IPS-NIHi7 (cell line): ENCODE results near the gene WDR48.
A peak's percentile ranks its signal among the peaks of the same experiment; 100 is the strongest.

Source experiments
- DNase-seq: peaks from one replicate; pipeline ENCODE4 v3.0.0; 2012; ENCODE audit warnings: mixed read lengths; ENCODE audit errors: extremely low spot score

Gene WDR48

DNA sequence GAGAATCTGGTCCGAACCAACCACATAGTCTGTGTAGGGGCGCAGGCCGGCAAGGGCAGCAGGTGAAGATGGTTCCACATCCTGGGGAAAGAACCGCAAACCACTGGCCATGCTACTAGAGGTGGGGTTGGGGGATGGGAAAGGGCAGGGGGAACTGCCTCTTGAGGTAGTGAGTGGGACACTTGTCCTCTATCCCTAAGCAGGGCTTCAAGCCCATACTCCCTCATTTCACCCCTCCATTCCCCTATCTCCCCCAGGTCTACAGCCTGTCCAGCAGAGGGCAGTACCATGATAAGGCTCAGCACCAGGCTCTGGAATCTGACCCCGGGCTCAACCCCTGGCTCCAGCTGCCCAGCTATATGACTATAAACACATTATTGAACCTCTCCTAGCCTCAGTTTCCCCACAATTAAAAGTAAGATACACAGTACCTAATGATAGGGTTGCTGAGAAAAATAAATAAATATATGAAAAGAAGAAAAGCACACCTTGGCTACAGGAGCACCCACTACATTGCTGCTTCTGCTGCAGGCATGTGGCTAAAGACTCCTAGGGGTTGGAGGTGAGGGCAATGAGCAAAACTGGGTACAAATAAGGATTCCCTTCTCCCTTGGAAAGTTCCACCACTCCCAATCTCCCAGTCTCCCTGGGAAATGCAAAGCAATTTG, 49.3 kb downstream of the WDR48 start:
- DNase-seq, result peak; percentile 86

DNA sequence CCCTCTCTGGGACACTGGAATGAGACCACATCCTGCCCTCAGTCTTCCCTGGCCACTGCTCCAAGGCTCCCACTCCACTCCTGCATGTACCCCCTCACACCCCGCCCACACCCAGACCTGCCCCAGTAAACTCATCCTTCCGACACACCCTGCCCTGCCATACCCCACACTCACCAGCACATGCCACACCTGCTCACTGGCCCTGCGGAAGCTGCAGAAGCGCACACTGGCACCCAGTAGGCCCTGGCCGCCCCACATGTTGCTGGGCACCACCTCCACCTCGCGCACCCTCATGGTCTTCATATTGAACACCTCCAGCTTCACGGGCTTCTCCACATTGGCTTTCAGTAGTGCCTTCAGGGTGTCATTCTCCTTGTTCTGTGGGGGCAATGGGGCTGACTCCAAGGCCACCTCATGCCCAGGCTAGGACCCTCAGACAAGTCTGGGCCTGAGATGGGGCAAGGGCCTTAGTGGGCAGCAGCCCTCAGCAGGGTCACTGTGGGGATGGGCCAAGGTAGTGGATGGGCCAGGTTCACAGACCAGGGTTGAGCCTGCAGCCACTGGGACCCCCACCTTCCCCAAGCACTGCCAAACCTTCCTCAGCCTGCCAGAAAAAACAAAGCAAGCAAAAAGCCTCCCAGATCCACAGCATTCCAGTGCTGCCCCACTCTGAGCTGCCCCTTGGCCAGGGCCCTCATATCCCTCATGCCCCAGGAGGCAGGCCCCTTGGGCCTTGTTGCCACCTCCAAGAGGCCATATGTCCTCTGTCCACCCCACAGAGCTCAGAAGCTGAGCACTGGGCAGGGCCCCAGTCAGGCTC, 50.9 kb downstream of the WDR48 start:
- DNase-seq, result no peak

DNA sequence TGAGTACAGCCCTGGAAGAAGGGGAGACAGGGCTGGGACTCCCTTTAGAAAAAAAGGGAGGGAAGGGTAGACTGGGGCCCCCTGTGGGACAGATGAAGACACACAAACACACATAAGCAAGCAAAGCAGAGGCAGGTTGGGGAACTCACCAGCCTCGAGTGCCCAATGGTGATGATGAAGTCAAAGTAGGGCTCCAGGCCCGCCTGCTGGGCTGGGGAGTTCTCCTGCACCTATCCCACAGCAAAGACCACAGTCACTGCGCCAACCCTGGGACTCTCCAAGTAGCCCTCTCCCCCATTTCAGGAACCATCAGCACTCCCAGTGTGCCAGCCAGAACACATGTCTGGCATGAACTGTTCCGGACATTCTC, 51.5 kb downstream of the WDR48 start:
- DNase-seq, result peak; percentile 46

DNA sequence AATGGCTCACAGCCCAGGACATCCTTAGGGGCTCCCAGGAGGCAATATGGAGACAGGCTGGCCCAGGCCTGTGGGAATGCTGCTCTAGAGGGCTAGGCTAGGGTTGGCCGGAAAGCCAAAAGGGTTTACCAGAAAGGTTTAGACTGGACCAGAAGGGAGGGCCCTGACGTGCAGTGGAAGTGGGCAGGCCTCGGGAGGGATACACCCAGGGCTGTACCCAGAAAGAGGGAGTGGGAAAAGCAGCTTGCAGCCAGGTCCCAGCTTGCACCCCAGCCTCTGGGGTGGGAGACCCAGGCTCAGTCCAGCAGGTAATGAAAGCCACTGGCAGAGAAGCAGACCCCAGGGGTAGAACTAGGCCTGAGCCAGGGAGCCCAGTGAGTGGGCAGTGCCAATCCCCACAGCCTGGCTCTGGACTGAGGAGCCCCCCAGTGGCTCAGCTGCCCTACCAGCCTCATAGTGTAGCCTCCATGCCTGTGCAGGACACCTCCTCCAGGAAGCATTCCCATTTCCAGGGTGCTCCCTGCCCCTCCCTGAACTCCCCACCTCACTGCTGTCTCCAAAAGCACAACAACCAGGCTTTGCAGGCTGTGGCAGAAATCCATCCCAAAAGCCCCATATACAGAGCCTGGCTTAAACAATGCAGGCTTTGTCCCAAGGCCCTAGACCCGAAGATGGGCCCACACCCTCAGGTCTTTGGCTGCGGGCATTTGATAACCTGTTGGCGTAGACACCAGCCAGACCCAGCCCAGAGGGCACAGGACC, 52.2 kb downstream of the WDR48 start:
- no peak for DNase-seq

- no peak for DNase-seq
Measured at GRCh38 chr3:39104961-39105686, 53.3 kb downstream of the WDR48 start.

DNA sequence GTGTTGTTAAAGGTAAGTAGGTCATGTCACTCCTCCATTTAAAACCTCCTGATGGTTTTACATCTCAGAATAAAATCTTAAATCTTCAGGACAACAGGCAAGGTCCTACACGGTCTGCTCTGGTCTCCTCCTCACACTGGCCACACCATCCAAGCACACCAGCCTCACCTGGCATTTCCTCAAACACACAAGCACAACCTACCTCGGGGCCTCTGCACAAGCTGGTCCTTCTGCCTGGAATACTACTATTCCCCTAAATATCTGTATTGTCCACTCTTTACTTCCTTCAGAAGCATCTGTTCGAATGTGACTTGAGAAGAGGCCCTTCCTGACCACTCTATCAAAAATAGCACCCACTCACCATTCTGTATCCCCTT, 53.9 kb downstream of the WDR48 start:
- DNase-seq, result no peak

GRCh38 chr3:39106281-39106811, 54.5 kb downstream of the WDR48 start:
- DNase-seq, result no peak

DNA sequence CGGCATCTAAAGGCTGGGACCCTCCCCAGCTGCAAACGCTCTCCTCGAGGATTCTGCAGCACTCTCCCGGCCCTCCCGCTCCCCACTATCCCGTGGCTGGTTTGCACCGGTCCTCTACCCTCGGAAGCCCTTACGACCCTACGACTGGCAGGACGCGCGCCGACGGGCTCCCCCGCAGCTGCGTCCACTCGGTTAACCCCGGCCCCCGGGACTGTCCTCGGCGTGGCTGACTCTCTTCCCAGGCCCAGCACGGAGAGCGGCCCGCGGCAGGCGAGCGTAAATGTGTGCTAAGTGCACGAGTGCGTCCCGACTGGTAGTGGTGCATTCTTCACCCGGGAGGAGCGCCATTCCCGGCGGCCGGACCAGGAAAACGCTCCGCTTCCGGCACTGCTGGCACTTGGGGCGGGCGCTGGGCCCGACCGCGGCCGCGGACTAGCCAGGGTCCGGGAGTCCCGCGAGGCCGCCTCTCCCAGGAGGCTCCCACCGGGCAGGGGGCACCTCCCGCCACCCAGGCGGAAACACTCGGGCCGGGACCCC, 55.1 kb downstream of the WDR48 start:
- DNase-seq, result peak; percentile 72

GRCh38 chr3:39107388-39108199, 55.8 kb downstream of the WDR48 start, which contains the start of the genes GORASP1 and TTC21A:
Gene GORASP1, minus strand, starts transcription at chr3:39107627. Its CDS starts 86 bp downstream, at chr3:39107541.
Gene TTC21A, plus strand, starts transcription at chr3:39107680. Its CDS starts 158 bp downstream, at chr3:39107838.
- DNase-seq, result peak; percentile 93

DNA sequence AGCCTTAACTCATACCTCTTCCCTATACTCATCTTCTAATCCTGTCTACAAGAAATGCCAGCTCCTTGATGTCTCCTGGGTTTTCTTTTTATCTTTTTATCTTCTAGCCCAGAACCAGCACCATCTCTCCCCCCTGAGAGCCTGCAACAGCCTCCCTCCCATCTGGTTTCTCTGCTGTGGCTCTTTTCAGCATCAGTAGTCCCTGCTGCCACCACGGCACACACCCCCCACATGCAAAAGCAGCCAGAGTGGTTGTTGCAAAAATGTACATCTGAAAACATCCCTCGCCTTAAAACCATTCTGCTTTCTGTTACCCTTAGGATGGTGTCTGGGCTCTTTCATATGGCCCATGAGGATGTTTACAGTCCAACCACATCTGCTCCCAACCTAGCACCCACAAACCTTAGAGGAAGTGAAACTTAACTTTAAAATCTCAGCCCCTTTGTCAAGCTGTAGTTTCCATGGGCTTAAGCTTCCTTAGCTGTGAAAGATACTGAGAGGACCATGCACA, 56.4 kb downstream of the WDR48 start:
- DNase-seq, result no peak

DNA sequence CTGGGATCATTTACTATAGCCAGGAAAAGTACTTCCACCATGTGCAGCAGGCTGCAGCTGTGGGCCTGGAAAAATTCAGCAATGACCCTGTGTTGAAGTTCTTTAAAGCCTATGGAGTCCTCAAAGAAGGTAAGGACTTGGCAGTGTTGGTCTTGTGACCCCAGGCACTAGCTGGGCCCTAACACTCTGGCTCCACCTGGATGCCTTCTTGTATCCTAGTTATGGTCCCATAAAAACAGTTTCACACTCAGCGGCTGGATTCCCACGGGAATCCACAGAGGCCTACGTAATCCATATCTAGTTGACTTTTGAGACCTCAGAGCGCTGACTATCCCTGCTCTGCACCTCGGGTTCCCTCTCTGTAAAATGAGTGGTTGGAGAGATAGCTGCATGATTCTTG, 57.3 kb downstream of the WDR48 start:
- DNase-seq, result no peak

DNA sequence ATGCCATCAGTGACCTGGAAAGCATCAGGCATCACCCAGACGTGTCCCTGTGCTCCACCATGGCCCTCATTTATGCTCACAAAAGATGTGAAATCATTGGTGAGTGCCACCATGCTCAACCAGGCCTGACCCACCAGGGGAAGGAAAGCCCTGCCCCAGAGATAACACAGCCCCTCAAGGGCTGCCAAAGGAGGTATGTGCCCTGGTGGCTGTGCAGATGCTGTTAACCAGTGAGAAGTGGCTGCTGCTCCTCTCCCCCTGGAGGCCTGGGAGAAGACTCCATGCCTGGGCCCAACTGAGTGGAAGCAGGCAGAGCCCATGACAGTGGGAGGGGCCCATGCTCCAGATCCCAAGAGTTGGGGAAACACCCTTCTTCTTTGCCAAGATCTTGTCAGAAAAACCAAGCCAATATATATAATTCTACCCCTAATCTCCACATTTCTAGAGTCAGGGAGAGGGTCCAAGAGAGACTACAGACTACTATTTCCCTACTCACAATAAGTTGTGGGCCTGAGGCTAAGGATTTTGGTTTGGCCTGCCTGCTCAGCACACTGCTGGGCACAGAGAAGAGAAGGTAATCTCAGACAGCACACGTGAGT, 58.3 kb downstream of the WDR48 start:
- DNase-seq, result peak; percentile 30

GRCh38 chr3:39112113-39112512, 60.3 kb downstream of the WDR48 start:
- no peak for DNase-seq

GRCh38 chr3:39112535-39112934, 60.7 kb downstream of the WDR48 start:
- DNase-seq, result no peak

DNA sequence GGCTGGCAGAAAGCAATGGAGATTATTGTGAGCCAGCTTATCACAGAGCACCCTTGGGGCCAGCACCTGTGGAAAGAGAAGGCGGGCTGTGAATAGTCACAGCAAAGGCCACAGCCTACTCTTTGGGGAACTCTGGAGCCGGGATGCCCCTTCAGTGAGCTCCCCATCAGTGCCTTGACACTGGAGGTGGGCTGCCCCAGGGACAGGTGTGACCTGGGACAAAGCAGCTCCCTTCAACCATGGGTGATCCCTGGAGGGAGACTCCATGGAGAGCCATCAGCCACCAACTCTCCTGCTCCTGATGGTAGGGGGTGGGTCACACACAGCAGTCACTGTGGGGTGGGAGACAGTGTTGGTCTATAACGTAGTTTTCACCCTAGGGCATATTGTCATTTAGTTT, 61.5 kb downstream of the WDR48 start:
- no peak for DNase-seq

GRCh38 chr3:39114456-39114855, 62.6 kb downstream of the WDR48 start:
- no peak for DNase-seq

- no peak for DNase-seq
Measured at GRCh38 chr3:39115870-39116269, 64.1 kb downstream of the WDR48 start.

DNA sequence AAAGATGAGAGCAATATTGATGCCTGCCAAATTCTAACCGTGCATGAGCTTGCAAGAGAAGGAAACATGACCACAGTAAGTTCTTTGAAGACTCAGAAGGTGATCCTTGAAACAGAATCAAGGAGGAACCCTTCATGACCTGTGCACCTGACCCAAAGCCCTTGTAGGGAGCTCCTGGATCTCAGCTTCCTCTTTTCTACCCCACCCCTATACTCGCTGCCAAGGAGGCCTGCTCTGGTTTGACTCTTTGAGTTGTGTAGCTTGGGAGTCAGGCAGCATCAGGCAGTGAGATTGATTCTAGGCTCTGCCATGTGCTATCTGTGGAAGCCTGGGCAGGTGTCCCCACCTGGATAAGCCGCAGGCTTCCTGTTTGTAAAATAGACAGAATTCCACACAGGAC, 66.3 kb downstream of the WDR48 start:
- DNase-seq, result no peak

- no peak for DNase-seq
Measured at GRCh38 chr3:39118931-39119660, 67.3 kb downstream of the WDR48 start.
